GM19324 (cell line): ENCODE results near the gene CAMTA1.

Source experiments
- ATAC-seq: cut with Tn5 transposase; IDR thresholded peaks from one replicate; pipeline ENCODE4 v1.9.1; 2021; ENCODE audit warnings: mild to moderate bottlenecking, moderate library complexity; ENCODE audit not compliant: unreplicated experiment, low FRiP score

CAMTA1 gene

DNA sequence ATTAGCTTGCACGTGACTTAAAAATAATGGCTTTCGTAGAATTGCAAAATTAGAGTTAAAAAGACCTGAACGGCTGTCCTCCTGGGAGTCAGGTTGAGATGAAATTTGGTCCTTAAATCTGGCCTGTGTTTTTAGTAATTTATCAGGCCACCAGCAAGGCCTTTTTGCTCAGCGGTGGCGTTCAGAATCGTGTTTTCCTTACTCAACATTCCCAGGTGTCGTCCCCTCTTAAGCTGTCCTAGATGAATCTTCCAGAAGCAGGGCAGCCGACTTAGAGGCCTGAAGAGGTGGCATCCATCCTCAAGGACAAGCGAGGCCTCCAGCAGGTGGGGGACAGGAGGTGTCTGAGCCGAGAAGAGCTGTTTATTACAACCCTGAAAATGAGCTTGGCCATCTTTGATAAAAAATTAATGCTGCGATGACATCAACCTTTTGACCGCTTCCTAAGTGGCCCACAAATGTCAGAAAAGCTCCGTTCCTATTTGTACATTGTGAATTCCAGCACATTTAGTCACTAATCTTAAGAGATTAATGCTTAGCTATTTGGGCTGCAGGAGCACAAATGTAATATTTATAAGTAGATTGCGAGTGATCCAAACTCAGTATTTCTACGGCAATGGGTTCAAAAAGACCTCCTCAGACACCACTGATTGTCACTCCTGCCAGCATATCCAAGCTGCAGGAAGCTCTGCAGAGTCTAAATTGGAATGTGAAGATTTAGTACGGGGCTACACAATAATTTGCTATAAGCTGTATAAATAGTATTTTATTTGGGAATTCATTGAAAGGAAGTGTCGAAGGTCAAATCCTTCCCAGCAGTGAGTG lies 641.7 kb downstream of the CAMTA1 start:
- no peak for ATAC-seq

DNA sequence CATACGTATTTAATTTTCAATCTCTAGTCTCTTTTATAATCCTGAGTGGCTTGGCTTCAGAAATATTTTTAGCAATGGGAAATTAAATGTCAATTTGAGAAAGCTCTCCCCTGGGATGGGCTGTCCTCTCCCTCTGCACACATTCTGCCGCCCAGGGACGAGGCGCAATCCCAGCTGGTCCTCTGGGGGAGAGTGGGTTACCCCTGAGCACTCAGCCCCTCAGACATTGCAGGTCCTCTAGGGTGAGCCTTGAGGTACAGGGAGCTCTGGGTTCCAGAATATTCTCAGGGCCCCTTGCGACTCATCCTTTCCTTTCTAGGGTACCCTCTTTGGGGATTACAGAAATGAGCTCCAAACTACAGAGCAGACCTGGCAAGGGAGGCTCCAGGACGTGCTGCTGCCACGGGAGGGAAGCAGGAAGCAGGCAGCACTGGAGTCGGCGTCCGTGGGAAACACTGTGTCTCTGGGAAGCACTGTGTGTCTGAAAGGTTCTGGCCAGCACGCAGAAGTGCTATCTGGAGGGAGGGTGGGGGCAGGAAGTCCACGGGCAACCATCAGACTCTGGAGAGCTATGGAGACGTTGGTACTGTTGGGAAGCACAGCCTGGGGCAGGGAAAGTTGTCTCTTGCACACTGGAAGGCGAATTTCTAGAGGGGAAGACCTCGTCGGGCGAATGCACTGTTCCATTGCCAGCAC lies 642.5 kb downstream of the CAMTA1 start:
- ATAC-seq: no peak

DNA sequence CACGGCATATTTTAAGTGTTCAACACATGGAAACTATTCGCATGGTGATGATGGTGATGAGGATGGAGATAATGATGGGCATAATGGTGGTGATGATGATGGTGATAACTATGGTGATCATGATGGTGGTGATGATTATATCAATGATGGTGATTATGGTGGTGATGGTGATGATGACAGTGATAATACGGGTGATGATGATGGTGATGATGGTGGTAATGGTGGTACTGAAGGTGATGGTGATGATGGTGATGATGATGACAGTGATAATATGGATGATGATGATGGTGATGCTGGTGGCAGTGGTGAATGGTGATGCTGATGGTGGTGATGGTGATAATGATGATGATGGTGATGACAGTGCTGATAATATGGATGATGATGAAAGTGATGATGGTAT lies 644.0 kb downstream of the CAMTA1 start:
- ATAC-seq: no peak

DNA sequence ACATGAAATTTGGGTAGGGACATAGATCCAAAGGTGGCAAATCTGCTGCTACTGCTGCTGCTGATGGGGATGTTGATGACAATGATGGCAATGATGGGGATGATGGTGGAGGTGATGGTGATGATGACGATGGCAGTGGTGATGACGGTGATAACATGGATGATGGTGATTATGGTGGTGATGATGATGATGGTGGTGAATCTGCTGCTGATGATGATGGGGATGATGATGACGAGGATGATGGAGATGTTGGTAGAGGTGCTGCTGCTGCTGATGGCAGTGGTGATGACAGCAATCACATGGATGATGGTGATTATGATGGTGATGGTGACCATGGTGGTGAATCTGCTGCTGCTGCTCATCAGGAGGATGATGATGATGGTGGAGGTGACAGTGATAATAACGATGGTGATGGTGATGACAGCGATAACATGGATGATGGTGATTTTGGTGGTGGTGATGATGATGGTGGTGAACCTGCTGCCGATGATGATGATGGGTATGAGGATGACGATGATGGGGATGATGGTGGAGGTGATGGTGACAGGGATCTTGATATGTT lies 644.9 kb downstream of the CAMTA1 start:
- ATAC-seq: no peak

DNA sequence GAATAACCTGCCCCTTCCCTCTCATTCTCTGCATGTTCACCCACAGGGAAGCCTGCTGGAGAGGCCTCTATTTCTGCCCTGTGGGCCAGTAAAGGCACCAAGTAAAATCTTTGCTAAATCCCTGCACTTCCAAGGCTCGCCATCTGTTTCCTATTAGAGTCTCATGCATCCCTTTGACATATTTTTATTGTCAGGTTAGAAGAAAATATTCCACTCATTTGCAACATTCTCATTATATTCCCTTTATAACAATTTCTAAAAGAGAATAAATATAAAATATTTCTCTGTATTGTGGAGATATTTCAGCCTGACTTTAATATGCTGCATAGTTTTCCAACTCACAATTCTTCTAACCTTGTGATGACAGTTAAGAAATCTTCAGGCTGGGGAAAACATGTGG lies 645.4 kb downstream of the CAMTA1 start:
- no peak for ATAC-seq

DNA sequence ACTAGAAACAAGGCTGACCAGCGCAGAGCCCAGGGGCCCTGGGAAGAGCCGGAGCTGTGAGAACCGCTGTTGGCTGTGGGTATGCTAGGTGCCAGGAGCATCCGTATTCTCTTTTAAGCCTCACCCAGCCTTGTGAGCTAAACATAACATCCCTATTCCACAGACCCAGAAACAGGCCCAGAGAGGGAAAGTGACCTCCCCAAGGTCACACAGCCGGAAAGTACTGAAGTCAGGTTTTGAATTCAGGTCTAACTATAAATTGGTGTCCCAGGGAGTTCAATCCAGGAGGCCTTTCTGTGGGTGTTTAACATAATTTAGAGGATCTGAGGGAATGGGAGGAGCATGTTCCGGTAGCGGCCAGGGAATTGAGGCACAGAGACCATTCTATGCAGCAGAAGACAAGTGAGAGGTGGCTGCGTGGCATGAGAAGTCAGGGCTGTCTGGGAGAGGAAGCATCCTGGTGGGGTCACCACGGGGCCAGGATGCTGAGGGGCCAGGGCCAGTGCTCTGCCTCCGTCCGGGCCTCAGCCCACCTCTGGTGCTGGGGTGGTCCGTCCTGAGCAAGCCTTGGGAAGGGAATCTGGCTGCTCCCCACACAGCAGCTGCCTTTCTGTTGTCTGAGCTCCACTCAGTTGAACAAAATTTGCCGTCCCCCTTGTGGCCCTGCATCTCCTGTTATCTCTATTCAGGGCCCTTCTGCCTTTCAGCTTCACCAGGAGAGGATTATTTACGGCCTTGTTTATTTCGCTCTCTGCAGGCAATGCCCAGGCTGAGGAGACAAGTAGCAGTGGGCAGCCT lies 647.0 kb downstream of the CAMTA1 start:
- ATAC-seq: no peak

DNA sequence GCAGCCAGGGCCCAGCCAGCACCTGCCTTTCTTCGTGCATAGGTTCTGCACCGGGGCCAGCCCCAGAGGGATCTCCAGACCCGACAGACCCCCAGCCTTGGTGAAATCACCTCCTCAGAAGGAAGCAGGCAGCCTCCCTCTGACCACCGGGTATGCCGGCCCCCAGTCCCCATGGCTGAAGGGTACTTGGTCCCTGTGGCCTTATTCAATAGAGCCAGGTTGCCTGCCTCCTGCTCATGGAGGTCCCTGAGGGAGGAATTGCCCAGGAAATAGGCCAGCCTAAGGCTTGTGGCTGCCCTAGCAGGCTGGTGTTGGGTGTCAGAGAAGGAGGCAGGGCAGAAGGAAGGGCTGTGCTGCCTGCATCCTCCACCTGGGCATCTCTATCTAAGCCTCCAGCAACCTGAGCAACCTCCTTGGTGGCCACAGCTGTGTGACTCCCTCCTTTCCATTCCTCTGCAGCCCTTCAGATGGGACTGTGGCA lies 647.7 kb downstream of the CAMTA1 start:
- ATAC-seq: no peak

DNA sequence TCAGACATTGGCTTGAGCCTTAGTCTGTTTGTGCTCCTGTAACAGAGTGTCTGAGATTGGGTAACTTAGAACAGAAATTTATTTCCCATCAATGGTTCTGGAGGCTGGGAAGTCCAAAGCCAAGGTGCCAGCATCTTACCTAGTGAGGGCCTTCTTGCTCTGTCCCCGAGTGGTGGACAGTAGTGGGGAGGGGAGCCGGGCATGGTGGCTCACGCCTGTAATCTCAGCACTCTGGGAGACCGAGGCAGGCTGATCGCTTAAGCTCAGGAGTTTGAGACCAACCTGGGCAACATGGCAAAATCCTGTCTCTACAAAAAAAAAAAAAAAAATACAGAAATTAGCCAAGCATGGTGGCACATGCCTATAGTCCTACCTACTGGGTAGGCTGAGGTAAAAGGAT lies 649.3 kb downstream of the CAMTA1 start:
- ATAC-seq: no peak

DNA sequence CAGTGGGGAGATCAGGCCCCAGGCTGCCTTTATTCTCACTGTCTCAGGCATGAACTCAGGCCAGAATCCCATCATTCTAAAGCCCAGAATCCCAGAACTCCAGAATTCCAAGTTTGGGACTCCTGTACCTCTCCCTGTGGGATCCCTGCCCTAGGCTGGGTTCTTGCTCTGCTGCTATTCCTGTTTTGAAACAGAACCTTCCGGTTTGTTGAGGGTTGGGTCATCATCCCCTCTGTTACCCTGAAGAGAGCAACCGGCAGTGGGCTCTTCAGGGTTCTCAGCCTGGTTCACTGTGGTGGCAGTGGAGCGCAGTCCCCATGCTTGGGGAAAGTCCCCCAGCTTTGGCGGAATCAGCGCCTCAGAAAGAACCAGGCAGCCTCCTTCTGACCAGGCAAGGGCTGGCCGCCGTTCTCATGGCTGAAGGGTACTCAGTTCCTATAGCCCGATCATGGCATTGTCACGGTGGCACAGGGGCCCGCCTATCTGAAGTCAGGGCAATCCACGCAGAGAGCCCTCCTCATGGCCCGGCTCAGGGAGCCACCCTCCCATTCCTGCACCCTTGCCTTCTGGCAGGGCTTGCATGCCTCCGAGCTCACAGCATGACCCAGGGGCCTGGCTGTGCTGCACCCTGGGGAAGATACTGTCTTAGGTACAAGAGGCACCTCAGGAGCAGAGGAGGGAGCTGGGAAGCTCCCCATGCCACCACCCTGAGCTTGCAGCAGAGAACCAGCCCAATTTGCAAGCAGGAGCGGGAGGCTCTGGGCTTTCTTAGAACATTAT lies 650.2 kb downstream of the CAMTA1 start:
- no peak for ATAC-seq

DNA sequence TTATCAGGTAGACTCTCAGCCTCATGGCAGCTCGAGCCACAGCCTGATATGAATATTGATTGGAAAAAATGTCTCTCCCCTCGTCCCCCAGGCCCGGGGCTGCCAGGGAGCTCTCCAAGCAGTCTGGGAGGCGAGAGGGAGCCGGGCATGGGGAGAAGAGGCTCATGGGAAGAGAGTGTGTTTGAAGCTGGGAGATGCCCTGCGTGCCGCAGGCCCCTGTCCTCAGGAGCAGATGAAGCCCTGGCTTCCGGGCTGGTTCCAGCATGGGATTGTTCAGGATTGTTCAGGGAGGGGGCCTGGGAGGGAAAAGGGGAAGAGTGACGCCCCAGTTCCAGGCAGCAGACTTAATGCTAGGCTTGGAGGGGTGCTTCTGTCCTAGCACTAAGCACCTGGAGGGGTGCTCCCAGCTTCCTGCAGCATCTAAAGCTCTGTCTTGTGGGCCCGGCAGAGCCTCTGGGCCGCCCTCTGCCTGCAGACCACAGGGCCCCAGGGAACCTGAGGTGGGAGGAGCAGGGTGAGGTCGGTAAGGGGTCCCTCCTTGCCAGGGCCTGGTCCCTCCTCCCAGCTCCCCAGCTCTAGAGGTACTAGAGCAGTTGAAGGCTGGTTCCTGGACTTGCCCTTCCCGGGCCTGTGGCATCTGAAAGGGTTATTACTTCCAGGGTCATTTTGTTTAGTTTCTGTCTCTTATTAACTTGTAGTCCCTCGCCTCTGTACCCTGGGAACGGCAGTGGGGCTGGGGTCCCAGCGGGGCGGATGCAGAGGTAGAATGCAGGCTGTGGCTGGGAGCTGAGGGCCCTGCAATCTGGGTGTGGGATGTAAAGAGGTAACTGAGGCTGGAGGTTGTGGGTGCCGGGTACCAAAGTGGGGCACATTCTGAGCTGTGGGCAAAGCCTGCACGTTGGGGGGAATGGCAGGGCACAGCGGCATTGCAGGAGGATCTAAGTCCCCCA lies 651.1 kb downstream of the CAMTA1 start:
- no peak for ATAC-seq

DNA sequence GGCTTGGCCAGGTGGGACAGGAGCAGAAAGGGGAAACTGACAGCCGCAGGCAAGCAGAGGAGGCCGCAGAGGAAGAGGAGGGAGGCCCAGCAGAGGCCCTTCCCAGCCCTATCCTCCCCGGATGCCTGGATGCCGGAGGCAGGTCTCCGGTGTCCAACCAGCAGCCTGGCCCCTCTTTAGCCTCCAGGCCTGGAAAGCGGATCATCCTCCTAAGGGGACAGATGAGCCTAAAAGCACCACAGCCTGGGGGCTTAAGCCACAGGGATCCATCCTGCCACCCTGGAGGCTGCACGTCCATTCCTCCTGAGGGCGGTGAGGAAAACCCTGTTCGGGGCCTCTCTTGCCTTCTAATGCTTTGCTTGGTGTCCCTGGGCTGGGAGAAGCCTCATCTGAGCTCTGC lies 651.8 kb downstream of the CAMTA1 start:
- no peak for ATAC-seq

DNA sequence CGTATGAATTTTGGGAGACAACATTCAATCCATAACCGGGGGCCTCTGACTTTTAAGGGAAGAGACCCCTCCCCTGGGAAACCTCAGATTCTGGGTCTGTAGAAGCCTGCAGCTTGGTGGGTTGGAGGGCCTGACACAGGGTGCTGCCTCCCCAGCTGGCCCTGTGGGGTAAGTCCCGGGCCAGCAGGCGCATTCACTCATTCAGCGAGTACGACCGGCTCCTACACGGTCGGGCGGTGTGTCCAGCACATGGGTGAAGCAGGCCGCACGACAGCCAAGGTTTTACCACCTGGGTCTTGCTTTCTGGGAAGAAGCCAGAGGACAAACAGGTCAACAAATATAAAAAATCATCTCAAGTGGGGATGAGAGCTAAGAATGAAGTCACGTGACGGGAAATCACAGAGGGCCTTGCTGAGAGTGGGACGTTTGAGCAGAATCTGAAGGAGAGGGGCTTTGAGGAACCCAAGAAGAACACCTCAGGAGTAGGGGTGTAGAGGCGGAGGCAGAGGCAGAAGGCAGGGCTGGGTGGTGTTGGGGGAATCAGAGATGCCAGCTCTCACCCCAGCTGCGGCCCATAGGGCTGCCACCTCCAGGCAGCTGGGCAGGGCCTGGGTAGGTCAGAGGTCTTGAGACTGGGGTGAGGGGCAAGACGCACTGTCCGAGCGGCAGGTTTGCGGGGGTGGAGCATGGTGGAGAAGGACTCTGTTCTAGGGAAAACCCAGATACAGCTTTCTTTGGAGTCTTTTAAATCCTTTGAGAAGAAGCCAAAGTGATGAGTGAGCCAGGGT lies 652.5 kb downstream of the CAMTA1 start:
- ATAC-seq: no peak

DNA sequence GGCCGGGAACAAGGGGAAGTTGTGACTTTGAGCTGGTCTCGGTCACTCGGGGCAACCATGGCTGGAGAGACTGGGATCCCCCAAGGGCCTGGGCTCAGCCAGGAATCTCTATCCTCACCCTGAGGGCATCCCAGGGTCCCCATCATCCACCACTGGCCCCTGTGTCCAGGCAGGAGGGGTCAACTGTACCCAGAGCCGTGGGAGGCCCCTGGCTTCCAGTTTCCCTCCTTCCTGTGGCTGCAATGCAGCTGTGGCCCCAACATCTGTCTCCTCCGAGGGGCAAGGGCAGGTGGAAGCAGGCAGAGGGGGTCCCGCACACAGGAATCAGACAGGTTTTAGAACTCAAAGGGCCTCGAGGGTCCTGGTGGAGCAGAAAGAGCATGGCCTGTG lies 653.1 kb downstream of the CAMTA1 start:
- no peak for ATAC-seq

DNA sequence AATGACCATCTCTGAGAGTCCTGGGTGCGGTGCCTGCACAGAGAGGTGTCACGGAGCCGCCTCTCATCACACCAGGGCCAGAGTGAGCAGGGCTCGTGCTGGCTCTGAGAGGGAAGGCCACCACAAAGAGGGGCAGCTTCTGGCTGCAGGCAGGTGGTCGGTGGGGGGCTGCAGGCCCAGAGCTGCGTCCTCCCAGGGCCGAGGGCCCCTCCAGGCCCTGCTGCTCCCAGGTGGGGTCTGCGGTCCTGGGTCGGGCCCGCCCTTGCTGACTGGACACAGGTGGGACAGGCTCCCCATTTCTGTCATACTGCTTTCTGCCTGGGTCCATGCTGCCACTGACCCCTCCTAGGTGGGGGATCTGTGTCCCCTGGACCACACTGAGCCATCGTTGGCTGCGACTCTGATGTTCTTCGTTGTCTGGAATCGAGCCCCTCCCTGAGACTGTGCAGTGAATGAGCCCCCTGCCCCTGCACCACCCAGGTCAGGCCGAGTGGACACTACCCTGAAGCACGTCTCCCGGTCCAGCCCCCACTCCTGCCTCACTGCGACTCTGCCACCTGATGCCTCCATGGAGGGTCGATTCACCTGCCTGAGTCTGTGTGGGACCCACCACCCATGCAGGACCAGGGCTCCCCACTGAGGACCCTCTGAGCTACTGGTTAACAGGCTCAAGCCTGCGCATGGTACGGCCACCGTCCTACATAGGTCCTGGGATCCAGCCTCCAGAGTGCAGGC lies 653.8 kb downstream of the CAMTA1 start:
- ATAC-seq: no peak

DNA sequence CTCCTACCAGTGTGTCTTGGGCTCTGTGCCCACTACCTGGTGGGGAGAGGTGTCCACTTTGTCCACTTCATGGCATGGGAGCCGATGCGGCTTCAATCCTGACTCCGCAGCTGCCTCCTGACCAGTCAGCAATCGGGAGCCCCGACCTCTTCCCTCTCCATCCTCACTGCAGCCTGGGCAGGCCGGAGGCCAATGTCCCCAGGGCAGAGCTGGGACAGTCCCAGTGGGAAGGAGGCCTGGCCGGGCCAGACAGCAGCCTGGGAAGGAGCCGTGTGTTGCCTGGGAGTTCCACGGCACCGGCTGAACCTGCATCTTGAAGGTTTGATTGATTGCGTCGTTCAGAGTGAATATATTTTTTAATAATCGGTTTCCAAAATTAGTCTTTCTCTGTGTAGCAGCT lies 654.9 kb downstream of the CAMTA1 start:
- no peak for ATAC-seq

DNA sequence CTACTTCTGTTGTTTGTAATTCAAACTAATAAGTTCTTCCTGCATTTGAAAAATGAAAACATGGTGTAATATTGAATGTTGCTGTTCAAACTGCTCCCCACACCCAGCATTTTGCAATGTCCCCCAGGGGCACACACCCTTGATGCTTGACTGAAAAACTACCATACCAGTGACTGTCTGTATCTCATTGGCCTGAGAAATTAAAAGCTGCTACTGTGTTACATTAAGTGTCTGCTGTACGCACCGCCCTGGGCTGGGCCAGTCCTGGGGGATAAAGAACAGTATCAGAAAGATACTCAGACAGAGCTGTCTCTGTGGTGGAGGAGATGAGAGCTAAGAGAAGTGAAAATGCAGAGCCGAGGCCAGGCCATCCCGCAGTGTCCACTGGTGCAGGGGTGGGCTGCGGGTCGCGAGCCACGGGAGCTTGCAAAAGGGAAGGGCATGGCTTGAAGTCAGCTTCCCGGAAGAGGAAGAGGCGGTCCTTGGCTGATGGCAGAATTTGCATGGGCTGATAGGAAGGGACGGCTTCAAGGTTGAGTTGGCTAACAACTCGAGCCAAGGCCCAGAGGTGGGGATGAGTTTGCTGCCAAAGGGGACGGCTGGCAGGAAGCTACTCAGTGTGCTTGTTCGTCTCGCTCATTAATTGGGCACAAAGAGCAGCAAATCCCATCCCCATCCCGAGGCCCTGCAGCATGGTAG lies 656.0 kb downstream of the CAMTA1 start:
- no peak for ATAC-seq

DNA sequence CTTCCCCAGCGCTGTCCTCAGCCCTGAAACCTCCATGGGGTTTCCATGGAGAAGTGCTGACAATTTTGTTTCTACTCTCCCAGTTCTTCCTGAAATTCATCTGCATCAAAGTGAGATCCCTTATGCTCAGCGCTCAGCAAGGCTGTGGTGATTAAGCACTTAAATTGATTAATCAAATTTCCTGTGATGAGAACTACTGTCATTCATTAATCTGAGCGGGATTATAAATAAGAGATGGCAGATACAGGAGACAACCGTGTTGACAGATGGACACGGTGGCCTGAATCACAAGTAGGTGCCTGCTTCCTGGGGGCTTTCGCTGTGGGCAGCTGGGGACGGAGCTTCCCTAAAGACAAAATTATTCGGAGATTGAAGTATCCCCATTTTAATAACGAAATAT lies 656.8 kb downstream of the CAMTA1 start:
- ATAC-seq: no peak
